Stimulated activated CD4-positive, alpha-beta T cell treated with anti-CD3 and anti-CD28 coated beads, Interleukin-4, amount 100 ng/mL, for 4 hours (primary cell): ENCODE data around the gene PAQR5.
A peak's percentile ranks its signal among the peaks of the same experiment; 100 is the strongest.
"Not testable (repeated sequence)": the region's sequence is repeated elsewhere in the genome, so short reads cannot be mapped to it uniquely, and the experiment has no call there.

Experiments
- DNase-seq, 2 experiments: peaks; one replicate each; pipeline ENCODE4 v3.0.0-alpha.2; 2020

The PAQR5 gene

GRCh38 chr15:69434238-69434637 is 135.5 kb downstream of the PAQR5 start:
- no peak for DNase-seq

GRCh38 chr15:69434679-69435078 is 136.0 kb downstream of the PAQR5 start:
- DNase-seq, result no peak

- no peak for DNase-seq
Observed at GRCh38 chr15:69435985-69436384, 137.3 kb downstream of the PAQR5 start.

DNA sequence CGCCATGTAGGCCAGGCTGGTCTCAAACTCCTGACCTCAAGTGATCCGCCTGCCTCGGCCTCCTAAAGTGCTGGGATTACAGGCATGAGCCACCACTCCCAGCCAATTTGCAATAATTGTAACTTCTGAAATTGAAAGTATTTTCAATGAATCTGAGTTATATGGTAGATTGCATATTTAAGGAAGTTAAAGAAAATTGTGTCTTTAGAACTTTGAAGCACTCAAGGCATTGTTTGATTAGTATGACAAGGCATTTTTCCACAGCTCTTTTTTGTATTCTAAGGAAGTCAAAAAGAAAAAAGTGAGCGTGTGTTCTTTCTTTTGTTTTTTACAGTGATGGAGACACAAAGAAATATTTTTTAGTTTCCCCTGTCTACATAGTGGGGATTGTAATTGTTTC is 138.2 kb downstream of the PAQR5 start:
- no peak for DNase-seq

DNA sequence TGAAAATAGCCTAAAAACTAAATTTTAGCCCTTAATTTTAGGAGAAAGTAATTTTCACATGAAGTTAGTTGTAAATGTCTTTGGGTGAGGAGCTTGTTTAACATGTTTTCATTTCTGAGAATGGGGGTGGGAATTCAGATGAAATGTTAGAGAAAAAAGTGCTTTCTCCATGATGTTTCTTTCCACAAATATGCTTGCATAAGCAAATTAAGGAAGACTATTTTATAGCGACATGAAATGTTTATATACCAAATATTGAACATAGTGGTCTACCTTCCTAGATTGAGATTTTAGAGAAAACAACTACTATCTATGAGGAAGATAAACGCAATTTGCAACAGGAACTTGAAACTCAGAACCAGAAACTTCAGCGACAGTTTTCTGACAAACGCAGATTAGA is 140.9 kb downstream of the PAQR5 start:
- no peak for DNase-seq

GRCh38 chr15:69443032-69443611 is 144.4 kb downstream of the PAQR5 start:
- no peak for DNase-seq

GRCh38 chr15:69444686-69445085 is 146.0 kb downstream of the PAQR5 start:
- DNase-seq, result no peak

DNA sequence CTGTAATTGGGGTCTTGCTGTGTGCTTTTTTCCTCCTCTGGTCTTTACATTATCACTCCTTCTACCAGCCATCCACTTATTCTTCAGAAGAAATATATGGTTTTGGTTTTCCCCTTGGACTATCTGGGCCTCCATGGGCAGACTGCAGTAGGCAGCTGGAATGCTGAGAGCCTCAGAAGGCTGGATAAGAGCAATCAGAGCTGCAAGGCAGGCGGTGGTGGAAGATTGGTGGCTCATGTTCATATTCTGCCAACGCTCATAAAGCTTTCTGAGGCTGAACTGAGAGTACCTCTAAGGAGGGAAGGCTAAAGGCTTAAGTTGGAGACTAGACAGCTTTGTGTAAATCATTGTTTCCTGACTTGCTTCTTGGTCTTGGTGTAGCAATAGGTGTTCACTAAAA is 148.2 kb downstream of the PAQR5 start:
- no peak for DNase-seq

GRCh38 chr15:69450221-69450620 is 151.5 kb downstream of the PAQR5 start:
- not testable (repeated sequence) for DNase-seq

DNA sequence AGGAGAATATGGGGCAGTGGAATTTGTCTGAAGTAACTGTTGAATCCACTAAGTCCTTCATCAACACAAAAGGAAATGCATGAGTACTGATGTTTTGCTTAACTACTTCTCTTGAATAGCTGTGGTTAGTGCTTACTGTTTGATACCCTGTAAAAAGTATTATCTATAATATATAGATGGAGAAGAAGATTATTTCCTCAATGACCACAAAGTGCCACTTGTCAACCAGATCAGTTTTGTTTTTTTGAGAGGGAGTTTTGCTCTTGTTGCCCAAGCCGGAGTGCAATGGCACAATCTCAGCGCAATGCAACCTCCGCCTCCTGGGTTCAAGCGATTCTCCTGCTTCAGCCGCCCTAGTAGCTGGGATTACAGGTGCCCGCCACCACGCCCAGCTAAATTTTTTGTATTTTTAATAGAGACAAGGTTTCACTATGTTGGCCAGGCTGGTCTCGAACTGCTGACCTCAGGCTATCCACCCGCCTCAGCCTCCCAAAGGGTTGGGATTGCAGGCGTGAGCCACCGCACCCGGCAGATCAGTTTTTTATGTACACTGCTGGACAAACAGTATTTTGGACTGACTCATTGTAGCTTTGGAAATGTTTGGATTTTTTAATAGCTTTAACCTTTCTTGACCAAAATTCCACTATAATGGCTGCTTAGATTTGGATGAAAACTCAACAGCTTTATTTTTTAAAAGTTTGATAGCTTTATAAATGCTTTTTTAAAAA is 152.4 kb downstream of the PAQR5 start:
- DNase-seq, result no peak

DNA sequence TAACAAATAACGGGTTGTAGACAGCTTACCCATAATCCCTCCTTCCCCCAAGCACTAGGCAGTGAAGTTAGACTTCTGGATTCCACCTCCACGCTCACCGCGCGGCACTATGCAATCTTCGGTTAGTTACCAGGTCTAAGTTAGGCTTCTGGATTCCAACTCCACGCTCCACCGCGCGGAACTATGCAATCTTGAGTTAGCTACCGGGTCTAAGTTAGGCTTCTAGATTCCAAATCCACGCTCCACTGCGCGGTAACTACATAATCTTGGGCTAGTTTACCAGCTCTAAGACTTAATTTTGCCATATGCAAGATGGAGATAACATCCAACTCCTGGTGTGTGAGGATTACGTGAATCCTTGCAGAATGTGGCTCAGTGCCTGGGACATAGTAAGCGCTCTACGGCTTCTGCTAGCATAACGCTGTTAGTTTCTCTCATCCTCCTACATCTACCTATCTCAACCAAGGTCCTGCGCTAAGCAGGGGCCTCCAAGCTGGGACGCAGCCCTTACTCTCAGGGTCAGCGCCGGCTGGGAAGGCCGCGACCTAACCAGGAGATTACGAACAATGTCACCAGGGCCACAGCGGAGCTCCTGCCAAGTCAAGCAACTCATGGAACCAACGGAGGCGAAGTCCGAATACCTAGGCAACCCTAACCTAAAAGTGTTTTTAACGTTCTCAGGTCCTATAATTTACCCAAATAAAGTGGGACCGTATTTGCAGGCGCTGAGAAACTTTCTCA is 153.4 kb downstream of the PAQR5 start:
- no peak for DNase-seq

- DNase-seq, result peak; percentile 95
Observed at GRCh38 chr15:69452692-69453521, 154.2 kb downstream of the PAQR5 start, which contains the start of gene RPLP1. RPLP1 (plus strand) TSS chr15:69452818; CDS start chr15:69452949, 131 bp downstream.

DNA sequence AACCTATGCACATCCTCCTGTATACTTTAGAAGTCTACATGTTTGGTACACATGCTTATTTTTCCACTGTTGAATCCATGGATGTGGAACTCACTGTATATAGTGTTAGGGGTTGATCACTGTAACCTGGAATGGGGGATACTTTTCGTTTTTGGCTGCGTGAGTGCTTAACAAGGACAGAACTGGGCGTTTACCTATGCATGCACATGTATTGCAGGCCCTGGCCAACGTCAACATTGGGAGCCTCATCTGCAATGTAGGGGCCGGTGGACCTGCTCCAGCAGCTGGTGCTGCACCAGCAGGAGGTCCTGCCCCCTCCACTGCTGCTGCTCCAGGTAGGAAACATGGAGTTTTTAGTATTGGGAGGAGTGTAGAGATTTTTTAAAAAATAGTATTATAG is 156.2 kb downstream of the PAQR5 start:
- no peak for DNase-seq

GRCh38 chr15:69456208-69457166 is 157.8 kb downstream of the PAQR5 start:
- DNase-seq, result no peak
